NOMO-1 treated with dmso at 0.1 percent for 144 hours (cell line): ENCODE results near the gene PCGF5.
"Not testable (repeated sequence)": the region's sequence is repeated elsewhere in the genome, so short reads cannot be mapped to it uniquely, and the experiment has no call there.

Source experiments
- DNase-seq: peaks from one replicate; lab custom pipeline; 2025; ENCODE audit not compliant: unreplicated experiment; lab: John Stamatoyannopoulos, UW

Gene PCGF5

GRCh38 chr10:91220194-91220953, at the start of gene PCGF5:
PCGF5 (plus strand) TSS chr10:91220663; CDS start chr10:91222872, 2,209 bp downstream.
- DNase-seq = peak; percentile 84

GRCh38 chr10:91171485-91171884, 49.0 kb upstream of the PCGF5 start:
- DNase-seq = no peak

DNA sequence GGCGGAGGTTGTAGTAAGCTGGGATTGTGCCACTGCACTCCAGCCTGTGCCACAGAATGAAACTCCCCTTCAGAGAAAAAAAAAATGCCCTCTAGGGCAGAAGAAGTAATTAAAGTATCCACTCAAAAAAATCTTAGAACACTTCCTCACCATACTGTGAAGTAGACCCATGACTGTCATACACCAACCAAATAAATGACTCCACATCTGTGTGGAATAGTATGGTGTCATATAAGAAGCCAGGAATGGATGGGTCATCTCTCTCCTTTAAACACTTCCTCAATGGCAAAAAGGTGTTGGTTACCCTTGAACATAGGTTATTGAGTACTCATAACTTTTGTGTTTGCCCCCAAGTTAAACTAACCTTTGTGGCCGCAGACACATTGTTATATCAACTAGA, 48.1 kb upstream of the PCGF5 start:
- DNase-seq = no peak

DNA sequence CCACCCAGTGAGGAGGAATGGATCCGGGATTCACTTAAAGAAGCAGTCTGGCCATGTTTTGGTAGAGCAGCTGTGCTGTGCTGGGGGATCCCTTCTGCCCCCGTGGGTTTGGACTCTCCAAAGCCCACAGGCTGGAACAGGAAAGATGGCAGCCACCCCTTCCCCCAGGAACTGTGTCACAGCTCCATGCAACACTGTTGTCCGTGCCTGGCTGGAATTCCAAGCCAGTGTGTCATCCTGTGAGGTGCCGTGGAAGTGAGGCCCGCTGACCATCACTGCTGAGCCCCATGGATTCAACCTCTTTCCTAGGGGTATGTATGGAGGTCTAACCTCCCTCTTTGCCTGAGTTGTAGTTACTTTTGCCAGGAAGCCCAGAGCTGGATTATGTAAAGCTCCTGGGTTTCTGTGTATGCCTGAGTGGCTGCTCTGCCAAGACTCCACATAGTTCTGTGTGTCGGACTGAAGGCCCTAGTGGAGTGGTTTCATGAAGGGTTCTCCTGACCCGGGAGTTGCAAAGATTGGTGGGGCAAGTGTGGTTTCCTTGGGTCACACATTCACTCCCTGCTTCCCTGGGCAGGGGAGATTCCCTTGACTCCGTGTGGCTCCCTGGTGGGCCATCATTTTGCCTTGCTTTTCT, 35.1 kb upstream of the PCGF5 start:
- no peak for DNase-seq

DNA sequence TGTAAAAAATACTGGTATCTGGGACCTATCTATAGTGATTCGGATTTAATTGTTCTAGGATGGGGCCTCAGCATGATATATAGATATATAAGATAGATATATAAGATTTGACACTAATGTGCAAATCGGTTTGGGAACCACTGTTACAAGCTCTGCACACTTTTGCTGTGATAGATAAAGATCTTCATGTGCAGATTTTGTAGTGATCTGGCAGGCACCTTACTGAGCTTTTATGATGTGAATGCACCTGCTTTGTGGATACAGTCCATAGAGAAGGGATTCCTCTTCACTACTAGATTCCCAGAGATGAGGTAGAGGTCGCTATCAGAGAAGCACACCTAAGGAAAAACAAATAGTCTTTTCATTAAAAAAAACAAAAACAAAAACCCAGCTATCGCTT, 33.3 kb upstream of the PCGF5 start:
- no peak for DNase-seq

GRCh38 chr10:91188010-91188409, 32.5 kb upstream of the PCGF5 start:
- DNase-seq = not testable (repeated sequence)

DNA sequence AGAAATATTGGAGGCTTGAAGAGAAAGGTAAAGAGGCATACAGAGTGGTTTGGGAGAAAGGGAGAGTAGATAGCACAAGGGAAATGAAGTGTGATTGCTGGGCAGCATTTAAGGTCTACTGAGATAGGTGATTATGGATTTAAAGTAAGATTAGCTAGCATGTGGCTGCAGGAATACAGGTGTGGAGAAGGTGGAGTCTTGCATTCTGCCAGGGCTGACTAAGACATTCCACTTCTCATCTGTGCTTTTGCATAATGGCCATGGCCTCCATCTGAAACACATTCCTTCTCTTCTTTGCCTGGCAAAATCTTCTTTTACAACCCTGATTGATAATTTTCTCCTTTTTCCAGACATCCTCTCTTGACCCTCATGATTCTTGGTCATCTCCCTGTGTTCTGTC, 31.6 kb upstream of the PCGF5 start:
- DNase-seq = no peak

DNA sequence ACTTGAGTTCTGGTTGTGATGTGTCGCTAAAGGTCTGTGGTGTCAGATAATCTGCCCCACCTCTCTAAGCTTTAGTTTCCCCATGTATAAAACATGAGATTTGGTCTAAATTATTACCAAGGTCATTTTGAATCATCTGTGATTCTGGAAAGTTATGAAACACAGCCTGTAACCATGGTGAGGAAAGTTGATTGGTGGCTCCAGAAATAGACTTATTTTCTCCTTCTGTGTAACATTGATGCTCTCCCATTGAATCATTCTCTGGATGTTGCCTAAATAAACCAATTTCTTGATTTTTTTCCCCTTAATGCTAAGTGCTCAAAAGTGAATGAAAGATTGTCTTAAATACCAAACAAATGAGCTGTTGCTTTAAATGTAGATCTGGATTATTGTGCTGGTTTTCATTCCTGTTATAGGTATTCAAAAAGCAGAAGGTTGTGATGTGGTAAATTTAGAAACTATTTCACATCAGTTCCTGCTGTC, 30.0 kb upstream of the PCGF5 start:
- no peak for DNase-seq

- no peak for DNase-seq
Measured at GRCh38 chr10:91190876-91191583, 29.4 kb upstream of the PCGF5 start.

- no peak for DNase-seq
Measured at GRCh38 chr10:91191584-91191919, 28.9 kb upstream of the PCGF5 start.

GRCh38 chr10:91194497-91195179, 25.8 kb upstream of the PCGF5 start:
- no peak for DNase-seq

GRCh38 chr10:91196268-91197048, 24.0 kb upstream of the PCGF5 start:
- no peak for DNase-seq

- DNase-seq = no peak
Measured at GRCh38 chr10:91197127-91197526, 23.3 kb upstream of the PCGF5 start.

GRCh38 chr10:91198781-91199180, 21.7 kb upstream of the PCGF5 start:
- peak; percentile 65 for DNase-seq

DNA sequence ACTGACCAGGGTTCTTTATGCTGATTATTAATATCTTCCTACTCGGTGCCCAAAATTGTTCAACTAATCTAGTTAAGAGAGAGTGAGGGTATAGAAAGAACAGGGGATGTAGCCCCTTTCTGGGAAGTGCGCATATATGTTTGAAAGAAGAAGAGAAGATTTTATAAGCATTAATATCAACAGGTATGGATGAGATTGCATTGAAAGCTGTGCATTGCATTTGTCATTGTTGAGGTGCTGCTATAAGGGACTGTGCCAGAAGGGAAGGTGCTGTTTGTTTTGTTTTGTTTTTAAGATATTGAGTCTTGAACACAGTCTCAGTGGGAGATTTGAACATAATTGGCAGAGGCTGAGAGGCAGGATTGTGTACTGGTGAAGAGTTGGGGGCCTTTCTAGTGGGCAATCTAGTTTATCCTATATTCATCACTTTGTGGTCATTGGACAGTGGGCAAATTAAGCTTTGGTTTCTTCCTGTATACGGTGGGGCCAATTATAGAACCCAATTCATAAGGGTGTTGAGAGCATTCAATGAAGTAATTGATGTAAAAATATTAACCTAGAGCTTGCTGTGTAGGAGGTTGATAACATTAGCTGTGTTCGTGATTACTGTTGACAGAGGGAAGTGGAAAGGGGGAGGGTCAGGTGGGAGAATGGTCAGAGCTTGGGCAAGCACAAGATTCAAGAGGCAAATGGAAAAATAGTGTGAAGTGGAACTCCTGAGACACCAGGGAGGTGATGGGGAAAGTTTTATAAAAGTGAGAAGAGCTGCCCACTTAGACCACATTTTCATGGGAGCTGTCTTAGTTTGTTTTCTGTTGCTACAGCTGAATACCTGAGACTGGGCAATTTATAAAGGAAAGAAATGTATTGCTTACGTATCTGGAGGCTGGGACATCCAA, 19.9 kb upstream of the PCGF5 start:
- DNase-seq = no peak

DNA sequence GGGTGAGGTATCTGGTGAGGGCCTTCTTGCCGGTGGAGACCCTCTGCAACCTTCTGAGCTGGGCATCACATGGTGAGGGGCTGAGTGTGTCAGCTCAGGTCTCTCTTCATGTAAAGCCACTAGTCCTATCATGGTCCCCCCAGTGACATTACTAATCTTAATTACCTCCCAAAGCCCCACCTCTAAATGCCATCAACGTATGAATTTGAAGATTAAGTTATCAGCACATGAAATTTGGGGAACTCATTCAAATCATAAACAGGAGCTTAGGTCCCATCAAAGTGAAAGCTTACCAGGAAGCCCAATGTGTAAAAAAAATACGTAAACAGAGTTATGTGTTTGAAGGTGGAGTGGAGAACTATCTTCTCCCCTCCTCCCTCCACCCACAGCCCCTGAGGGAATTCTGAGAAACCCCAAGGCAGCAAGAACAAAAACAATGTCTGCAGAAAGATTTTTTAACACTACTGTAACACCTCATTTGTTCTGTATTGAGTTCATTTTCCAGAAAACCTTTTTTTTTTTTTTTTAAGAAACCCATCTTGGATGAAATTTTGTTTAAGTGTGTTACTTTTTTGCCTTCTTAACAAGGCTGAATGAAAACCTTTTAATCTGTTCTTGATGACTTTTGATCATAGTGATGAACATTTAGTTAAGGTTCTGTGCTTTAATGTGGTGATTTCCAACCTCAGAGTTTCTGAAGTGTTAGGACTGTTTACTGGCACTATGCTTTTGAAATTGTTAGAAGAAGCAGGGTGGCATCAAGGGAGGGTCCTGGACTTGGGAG, 19.1 kb upstream of the PCGF5 start:
- DNase-seq = no peak

DNA sequence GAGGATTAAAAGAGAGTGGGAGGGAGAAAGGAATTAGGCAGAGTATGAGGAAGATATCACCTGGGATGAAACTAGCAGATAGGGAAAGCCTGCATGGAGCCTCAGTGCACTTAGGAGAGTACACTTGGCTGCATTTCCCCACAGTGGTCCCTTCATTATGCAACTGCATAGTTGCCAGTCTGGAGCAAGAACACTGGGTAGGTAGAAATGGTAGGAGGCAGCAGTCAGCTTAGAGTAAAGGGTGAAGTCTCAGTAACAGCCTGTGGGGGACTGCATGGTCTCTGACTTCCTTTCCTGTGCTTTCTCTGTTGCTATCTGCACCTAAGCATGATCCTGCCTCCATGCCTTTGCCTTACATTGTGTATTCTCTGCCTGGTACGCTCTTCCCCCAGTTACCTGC, 14.0 kb upstream of the PCGF5 start:
- no peak for DNase-seq

DNA sequence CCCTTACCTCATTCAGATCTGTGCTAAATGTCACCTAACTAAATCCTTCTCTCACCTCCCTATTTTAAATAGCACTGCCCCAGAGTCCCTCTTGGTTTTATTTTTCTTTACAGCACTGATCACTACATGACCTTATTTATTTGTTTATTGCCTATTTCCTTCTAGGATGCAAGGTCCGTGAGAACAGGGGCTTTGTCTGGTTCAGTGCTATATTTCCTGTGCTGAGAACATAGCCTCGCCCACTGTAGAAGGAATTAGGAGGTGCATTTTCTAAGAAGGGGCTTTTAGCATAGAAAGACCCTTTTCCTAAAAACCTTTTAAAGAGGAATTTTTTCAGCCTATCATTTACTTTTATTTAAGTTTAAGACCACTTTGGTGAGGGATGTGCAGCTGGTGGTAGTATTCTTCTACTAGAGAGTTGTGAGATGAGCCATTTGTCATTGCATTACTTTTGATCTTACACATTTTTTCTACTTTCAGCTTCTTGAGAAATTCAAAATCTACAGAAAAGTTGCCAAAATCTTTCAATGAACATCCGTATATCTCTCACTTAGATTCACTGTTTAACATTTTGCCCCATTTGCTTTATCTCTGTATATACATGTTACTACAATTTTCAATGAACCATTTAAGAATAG, 13.5 kb upstream of the PCGF5 start:
- DNase-seq = no peak
